Calu3 (cell line): ENCODE data around the gene CCDC183. TPM values are rescaled to one million over a fixed set of nuclear protein-coding genes. Genes with fewer than 3 reads are reported as not detected.
"Not testable (repeated sequence)": the region's sequence is repeated elsewhere in the genome, so short reads cannot be mapped to it uniquely, and the experiment has no call there.

Experiments
- BruUV-seq: library from RNA; stranded (reverse); fragments of 400-500 nt; replicated peaks from 2 replicates; lab custom pipeline; 2021; lab: Mats Ljungman, UMichigan
- CTCF ChIA-PET: fragments of 300-600 bp; sonication (Branson Sonifier 250); formaldehyde crosslinking; loops from one replicate; lab custom pipeline; 2022; ENCODE audit warnings: antibody characterized with exemption; lab: Charles Lee
- DNase-seq: peaks from one replicate; pipeline ENCODE4 v3.0.0; 2022
- H3K27ac Mint-ChIP-seq: one replicate; pipeline ENCODE4 v1.8.0; 2022; ENCODE audit warnings: mixed read lengths; ENCODE audit not compliant: unreplicated experiment
- H3K27me3 Mint-ChIP-seq: one replicate; pipeline ENCODE4 v1.8.0; 2022; ENCODE audit warnings: mixed read lengths; ENCODE audit not compliant: unreplicated experiment
- H3K36me3 Mint-ChIP-seq: one replicate; pipeline ENCODE4 v1.8.0; 2022; ENCODE audit warnings: mild to moderate bottlenecking, moderate library complexity, mixed read lengths; ENCODE audit not compliant: insufficient read depth, unreplicated experiment
- H3K4me1 Mint-ChIP-seq: one replicate; pipeline ENCODE4 v1.8.0; 2022; ENCODE audit warnings: mild to moderate bottlenecking, low read depth, mixed read lengths; ENCODE audit not compliant: unreplicated experiment
- H3K4me3 Mint-ChIP-seq: one replicate; pipeline ENCODE4 v1.8.0; 2022; ENCODE audit warnings: mild to moderate bottlenecking, low read depth, moderate library complexity, mixed read lengths; ENCODE audit not compliant: unreplicated experiment
- H3K9me3 Mint-ChIP-seq: one replicate; pipeline ENCODE4 v1.8.0; 2022; ENCODE audit warnings: low read depth, mixed read lengths; ENCODE audit not compliant: unreplicated experiment
- CTCF ChIP-seq: fragments of 200-600 bp; IDR thresholded peaks from one replicate; pipeline ENCODE4 v1.8.0; 2022; ENCODE audit warnings: antibody characterized with exemption; ENCODE audit not compliant: unreplicated experiment
- intact Hi-C: fragments of 100-400 bp; cut with micrococcal nuclease; formaldehyde crosslinking; loops from one replicate; pipeline ENCODE4 v1.10.0; 2022; ENCODE audit not compliant: unreplicated experiment
- total RNA-seq: library from RNA; stranded (reverse); gene quantifications from 2 replicates; pipeline ENCODE4 v1.2.3, GENCODE V29; 2022

Gene CCDC183
- total RNA-seq, 1 experiment from 2014 or later = 0.38 TPM

GRCh38 chr9:136794281-136794999, 1.7 kb upstream of the CCDC183 start:
- H3K27me3 Mint-ChIP-seq = peaks cover 12% of the 10 kb centered on the region
- H3K4me3 Mint-ChIP-seq = no peak overlapping the region
- TF ChIP-seq CTCF = no peak
- no peaks in the 10 kb centered on the region for H3K9me3 Mint-ChIP-seq
- H3K27ac Mint-ChIP-seq = no peak overlapping the region
- no peak for DNase-seq
- CTCF ChIA-PET = no interaction called here
- BruUV-seq = no TSS peak
- intact Hi-C loops = no loop called here
- peaks cover 2% of the 10 kb centered on the region for H3K4me1 Mint-ChIP-seq
- H3K36me3 Mint-ChIP-seq = peaks cover 30% of the 10 kb centered on the region

GRCh38 chr9:136795000-136795348, 1.2 kb upstream of the CCDC183 start:
- no TSS peak for BruUV-seq
- Mint-ChIP-seq H3K27ac (no peak overlapping the region), H3K27me3 (peaks cover 12% of the 10 kb centered on the region), H3K9me3 (no peaks in the 10 kb centered on the region), H3K4me1 (no peaks in the 10 kb centered on the region), H3K36me3 (peaks cover 34% of the 10 kb centered on the region), H3K4me3 (no peak overlapping the region)
- intact Hi-C loops = no loop called here
- CTCF ChIA-PET = no interaction called here
- no peak for DNase-seq
- no peak for TF ChIP-seq CTCF

- H3K9me3 Mint-ChIP-seq, CTCF ChIA-PET, BruUV-seq, H3K4me1 Mint-ChIP-seq, DNase-seq, H3K4me3 Mint-ChIP-seq, intact Hi-C loops, H3K27ac Mint-ChIP-seq: not testable (repeated sequence)
- peaks cover 33% of the 10 kb centered on the region for H3K36me3 Mint-ChIP-seq
- peaks cover 12% of the 10 kb centered on the region for H3K27me3 Mint-ChIP-seq
Measured at GRCh38 chr9:136796775-136797347, 723 bp downstream of the CCDC183 start.

GRCh38 chr9:136798708-136799078, 2.6 kb downstream of the CCDC183 start:
- H3K4me3 Mint-ChIP-seq = peak overlapping the region; percentile 63
- no peak for DNase-seq
- H3K4me1 Mint-ChIP-seq = no peaks in the 10 kb centered on the region
- H3K9me3 Mint-ChIP-seq = no peaks in the 10 kb centered on the region
- no TSS peak for BruUV-seq
- intact Hi-C loops = no loop called here
- peaks cover 24% of the 10 kb centered on the region for H3K36me3 Mint-ChIP-seq
- no peak for TF ChIP-seq CTCF
- CTCF ChIA-PET = interaction anchor here (0.9 to 1.0 kb wide), 2 partner anchors 8 to 193 kb away, joined by 3 to 5 read pairs; partner anchors contain the start of gene PAXX
- no peak overlapping the region for H3K27ac Mint-ChIP-seq
- peaks cover 12% of the 10 kb centered on the region for H3K27me3 Mint-ChIP-seq
